GM18951 (cell line): ENCODE results near the gene FOXK1.

Source experiments
- POLR2A ChIP-seq: IDR thresholded peaks from 4 replicates; pipeline ENCODE4 v1.6.1; 2011; ENCODE audit warnings: mild to moderate bottlenecking; ENCODE audit not compliant: insufficient read length, insufficient read depth; ENCODE audit errors: extremely low read depth
- in situ Hi-C: fragments of 300-500 bp; cut with MboI; formaldehyde crosslinking; loops from one replicate; pipeline ENCODE4 v1.12.0; 2022; ENCODE audit warnings: low sequenced_read_pairs, mixed read lengths, inconsistent platforms; ENCODE audit not compliant: unreplicated experiment

Gene FOXK1

GRCh38 chr7:4805110-4805983, 123.3 kb downstream of the FOXK1 start:
- in situ Hi-C loops = no loop called here

GRCh38 chr7:4805984-4806300, 123.8 kb downstream of the FOXK1 start:
- in situ Hi-C loops = no loop called here
- TF ChIP-seq POLR2A = no peak

More at GRCh38 chr7:4805110-4805983, 123.3 kb downstream of the FOXK1 start:
- TF ChIP-seq POLR2A = no peak

DNA sequence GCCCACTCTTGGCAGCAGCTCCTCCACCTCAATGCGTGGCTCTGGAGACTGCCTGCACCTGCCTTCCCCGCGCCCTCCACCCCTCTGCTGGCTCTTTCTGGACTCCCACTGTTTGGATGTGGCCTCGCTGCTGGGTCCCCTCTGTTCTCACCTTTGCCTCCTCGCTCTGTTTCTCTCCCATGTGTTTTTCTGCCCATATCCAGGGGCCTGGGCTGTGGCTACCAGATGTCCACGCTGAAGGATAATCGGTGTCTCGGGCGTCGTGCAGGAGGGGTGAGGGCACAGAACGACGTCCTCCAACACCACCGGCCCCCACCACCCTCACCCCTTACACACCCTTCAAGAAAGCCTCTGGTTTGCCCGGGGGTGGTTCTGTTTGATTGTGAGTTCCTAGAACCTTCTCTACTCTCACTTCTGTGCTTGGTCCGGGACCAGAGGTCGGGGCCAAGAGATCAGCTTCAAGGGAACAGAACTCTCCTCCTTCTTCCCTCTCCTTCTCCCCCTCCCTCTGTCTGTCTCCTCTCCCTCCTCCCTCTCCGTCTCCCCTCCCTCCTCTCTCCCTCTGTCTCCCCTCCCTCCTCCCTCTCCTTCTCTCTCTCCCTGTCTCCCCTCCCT, 125.0 kb downstream of the FOXK1 start:
- in situ Hi-C loops = no loop called here
- TF ChIP-seq POLR2A = no peak

- in situ Hi-C loops = no loop called here
- TF ChIP-seq POLR2A = no peak
Measured at GRCh38 chr7:4807598-4808016, 125.5 kb downstream of the FOXK1 start.

GRCh38 chr7:4808026-4808425, 125.9 kb downstream of the FOXK1 start:
- TF ChIP-seq POLR2A = no peak
- in situ Hi-C loops = no loop called here

- in situ Hi-C loops = no loop called here
- no peak for TF ChIP-seq POLR2A
Measured at GRCh38 chr7:4808565-4808964, 126.5 kb downstream of the FOXK1 start.

DNA sequence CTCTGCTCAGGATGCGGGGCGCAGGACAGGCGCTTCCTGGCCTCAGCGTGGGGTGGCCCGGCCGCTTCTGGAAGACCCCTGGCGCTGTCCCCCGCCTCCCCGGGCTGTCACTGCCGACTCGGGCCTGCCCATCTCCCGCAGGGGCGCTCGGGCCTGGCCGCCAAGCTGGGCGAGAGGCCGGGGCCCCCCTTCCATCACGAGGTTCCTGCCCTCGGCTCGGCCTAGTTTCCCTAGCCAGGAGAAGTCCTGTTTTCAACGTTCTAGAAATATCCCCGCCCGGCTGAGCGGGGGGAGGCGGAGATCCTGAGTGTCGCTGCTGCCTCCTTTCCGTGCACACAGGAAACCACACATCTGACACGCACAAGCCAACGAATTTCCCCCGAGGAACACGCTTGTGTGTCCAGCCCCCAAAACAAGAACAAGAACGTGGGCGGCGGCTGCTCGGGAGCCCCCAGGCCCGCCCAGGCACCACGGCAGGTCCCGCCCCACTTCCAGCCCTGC, 127.0 kb downstream of the FOXK1 start:
- in situ Hi-C loops = no loop called here
- no peak for TF ChIP-seq POLR2A

GRCh38 chr7:4809666-4810065, 127.6 kb downstream of the FOXK1 start:
- in situ Hi-C loops = no loop called here
- TF ChIP-seq POLR2A = no peak

- in situ Hi-C loops = no loop called here
- no peak for TF ChIP-seq POLR2A
Measured at GRCh38 chr7:4814433-4814832, 132.3 kb downstream of the FOXK1 start.

DNA sequence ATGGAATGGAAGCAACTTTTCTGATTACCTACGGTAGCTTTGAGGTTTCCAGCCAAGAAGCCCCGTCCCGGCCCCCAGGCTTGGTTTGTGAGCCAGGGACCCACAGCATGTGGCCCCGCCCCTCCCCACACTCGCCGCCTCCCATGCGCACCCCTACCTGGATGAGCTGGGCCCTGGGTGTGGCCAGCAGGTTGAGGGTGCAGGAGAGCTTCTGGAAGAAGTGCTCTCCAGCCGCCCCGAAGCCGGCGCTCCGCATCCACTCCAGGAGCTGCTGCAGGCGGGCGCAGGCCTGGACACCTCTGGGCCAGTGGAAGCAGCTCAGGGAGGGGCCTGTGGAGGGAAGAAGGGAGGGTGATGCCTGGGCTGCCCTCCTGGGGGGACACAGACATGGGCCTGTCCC, 133.0 kb downstream of the FOXK1 start:
- TF ChIP-seq POLR2A = no peak
- in situ Hi-C loops = no loop called here

GRCh38 chr7:4815609-4816418, 133.7 kb downstream of the FOXK1 start:
- in situ Hi-C loops = no loop called here
- no peak for TF ChIP-seq POLR2A

DNA sequence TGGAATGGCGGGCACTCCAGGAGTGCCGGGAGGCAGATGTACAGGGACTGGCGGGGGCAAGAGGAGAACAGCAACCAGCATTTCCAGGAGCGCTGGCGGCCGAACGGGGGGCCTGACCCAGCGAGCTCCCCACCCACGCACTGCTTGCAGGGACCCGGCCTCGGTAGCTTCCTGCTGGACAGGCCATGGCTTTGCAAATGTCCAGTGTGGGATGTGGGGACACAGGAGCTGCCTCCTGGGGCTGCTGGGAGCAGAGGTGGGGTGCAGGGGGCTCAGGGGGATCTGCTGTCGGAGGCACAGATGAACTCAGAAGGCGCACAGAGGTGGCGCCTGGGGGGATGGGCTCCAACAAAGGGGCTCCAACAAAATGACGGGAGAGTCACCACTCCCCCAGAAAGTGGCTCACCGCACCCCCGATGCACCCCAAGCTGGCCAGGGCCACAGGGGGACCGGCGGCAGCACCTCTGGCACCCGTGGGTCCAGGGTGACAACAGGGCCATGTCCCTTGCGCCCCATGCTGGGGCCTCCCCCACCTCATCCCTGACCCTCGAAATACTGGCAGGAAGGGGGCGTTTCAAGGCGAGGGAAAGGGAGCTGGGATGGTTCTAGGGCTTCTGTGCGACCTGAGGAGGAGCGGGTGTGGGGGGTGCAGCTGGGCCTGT, 134.5 kb downstream of the FOXK1 start:
- in situ Hi-C loops = no loop called here
- TF ChIP-seq POLR2A = no peak
